Glomerular visceral epithelial cell (primary cell): Measurements from ENCODE around the gene FANK1.

Experiments used
- DNase-seq: peaks from one replicate; pipeline ENCODE4 v3.0.0-alpha.2; 2016; ENCODE audit errors: extremely low spot score

FANK1 gene

GRCh38 chr10:125896088-125896934, at the start of gene FANK1:
Gene FANK1, plus strand, starts transcription at chr10:125896564. Its CDS starts 79 bp downstream, at chr10:125896643.
- DNase-seq, result peak; percentile 81

- no peak for DNase-seq
Observed at GRCh38 chr10:125846894-125847293, 49.5 kb upstream of the FANK1 start.

- DNase-seq, result no peak
Observed at GRCh38 chr10:125848371-125848770, 48.0 kb upstream of the FANK1 start.

- no peak for DNase-seq
Observed at GRCh38 chr10:125848857-125849256, 47.5 kb upstream of the FANK1 start.

GRCh38 chr10:125849448-125849847, 46.9 kb upstream of the FANK1 start:
- no peak for DNase-seq

GRCh38 chr10:125850766-125851731, 45.3 kb upstream of the FANK1 start:
- DNase-seq, result no peak

- DNase-seq, result no peak
Observed at GRCh38 chr10:125852487-125852886, 43.9 kb upstream of the FANK1 start.

GRCh38 chr10:125857185-125857760, 39.1 kb upstream of the FANK1 start:
- no peak for DNase-seq

GRCh38 chr10:125859128-125859817, 37.1 kb upstream of the FANK1 start:
- DNase-seq, result no peak

- no peak for DNase-seq
Observed at GRCh38 chr10:125865120-125865519, 31.2 kb upstream of the FANK1 start.

GRCh38 chr10:125866421-125867029, 29.8 kb upstream of the FANK1 start:
- no peak for DNase-seq

- peak; percentile 50 for DNase-seq
Observed at GRCh38 chr10:125868372-125868975, 27.9 kb upstream of the FANK1 start.

GRCh38 chr10:125871338-125871737, 25.0 kb upstream of the FANK1 start:
- DNase-seq, result no peak

- peak; percentile 77 for DNase-seq
Observed at GRCh38 chr10:125878957-125879835, 17.2 kb upstream of the FANK1 start.

- DNase-seq, result no peak
Observed at GRCh38 chr10:125880719-125881118, 15.6 kb upstream of the FANK1 start.

- no peak for DNase-seq
Observed at GRCh38 chr10:125881192-125881591, 15.2 kb upstream of the FANK1 start, which contains the start of gene DHX32. Gene DHX32, minus strand, starts transcription at chr10:125881292. Its CDS starts 468 bp downstream, at chr10:125880824.

GRCh38 chr10:125882596-125882995, 13.8 kb upstream of the FANK1 start:
- peak; percentile 42 for DNase-seq

- DNase-seq, result no peak
Observed at GRCh38 chr10:125883211-125883610, 13.2 kb upstream of the FANK1 start.

- DNase-seq, result no peak
Observed at GRCh38 chr10:125886914-125887512, 9.4 kb upstream of the FANK1 start.
